GM12874 (cell line): ENCODE results near the gene TPI1.

ENCODE experiments used
- TF ChIP-seq, protein P1 (sequence below): IDR thresholded peaks from 2 replicates; pipeline ENCODE4 v1.5.1; 2011; ENCODE audit warnings: low read depth, mild to moderate bottlenecking, control low read depth, low read length, moderate library complexity; ENCODE audit not compliant: insufficient read depth

TPI1 gene

GRCh38 chr12:6821591-6822425 lies 45.5 kb upstream of the TPI1 start, which contains the start of gene GPR162:
Gene GPR162 (plus strand): TSS chr12:6821821. CDS start chr12:6823899, 2,078 bp downstream.
- TF ChIP-seq, protein P1, sequence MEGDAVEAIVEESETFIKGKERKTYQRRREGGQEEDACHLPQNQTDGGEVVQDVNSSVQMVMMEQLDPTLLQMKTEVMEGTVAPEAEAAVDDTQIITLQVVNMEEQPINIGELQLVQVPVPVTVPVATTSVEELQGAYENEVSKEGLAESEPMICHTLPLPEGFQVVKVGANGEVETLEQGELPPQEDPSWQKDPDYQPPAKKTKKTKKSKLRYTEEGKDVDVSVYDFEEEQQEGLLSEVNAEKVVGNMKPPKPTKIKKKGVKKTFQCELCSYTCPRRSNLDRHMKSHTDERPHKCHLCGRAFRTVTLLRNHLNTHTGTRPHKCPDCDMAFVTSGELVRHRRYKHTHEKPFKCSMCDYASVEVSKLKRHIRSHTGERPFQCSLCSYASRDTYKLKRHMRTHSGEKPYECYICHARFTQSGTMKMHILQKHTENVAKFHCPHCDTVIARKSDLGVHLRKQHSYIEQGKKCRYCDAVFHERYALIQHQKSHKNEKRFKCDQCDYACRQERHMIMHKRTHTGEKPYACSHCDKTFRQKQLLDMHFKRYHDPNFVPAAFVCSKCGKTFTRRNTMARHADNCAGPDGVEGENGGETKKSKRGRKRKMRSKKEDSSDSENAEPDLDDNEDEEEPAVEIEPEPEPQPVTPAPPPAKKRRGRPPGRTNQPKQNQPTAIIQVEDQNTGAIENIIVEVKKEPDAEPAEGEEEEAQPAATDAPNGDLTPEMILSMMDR, result no peak

- TF ChIP-seq, protein P1, result no peak
Measured at GRCh38 chr12:6822426-6823135, 44.8 kb upstream of the TPI1 start.

DNA sequence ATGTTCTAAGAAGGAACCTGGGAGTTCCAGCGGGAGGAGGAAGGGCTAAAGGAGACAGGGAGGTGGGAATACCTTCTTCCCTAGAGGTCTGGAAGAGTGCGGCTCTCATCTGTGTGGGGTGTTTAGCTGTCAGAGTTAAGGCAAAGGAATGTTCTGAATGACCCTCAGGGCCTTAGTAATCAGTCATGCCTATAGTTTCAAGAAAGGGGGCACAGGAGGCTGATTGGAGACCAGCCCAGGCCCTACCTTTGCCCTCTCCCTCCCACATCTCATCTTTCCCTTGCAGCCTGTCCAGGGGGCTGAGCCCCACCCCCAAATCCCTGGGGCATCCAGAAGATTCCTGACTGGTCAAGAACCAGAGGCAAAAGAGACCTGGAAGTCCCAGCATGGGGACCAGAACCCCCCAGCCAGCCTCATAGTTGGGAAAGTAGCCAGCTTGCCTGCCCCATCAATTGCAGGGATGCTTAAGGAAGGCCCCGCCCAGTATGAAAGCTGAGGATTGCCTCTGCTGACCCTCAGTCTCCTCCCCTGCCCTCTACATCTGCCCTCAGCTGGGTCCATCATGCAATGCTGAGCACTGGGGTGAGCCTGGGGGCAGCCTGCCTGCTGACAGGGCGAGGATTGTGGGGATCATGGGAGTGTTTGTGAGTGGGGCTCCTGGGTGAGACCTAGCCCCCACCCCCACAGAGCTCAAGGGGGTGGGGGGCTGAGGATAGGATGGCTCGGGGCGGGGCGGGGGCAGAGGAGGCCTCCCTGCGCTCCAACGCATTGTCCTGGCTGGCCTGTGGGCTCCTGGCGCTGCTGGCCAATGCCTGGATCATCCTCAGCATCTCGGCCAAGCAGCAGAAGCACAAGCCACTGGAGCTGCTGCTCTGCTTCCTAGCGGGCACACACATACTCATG lies 43.9 kb upstream of the TPI1 start:
- TF ChIP-seq, protein P1, result no peak

DNA sequence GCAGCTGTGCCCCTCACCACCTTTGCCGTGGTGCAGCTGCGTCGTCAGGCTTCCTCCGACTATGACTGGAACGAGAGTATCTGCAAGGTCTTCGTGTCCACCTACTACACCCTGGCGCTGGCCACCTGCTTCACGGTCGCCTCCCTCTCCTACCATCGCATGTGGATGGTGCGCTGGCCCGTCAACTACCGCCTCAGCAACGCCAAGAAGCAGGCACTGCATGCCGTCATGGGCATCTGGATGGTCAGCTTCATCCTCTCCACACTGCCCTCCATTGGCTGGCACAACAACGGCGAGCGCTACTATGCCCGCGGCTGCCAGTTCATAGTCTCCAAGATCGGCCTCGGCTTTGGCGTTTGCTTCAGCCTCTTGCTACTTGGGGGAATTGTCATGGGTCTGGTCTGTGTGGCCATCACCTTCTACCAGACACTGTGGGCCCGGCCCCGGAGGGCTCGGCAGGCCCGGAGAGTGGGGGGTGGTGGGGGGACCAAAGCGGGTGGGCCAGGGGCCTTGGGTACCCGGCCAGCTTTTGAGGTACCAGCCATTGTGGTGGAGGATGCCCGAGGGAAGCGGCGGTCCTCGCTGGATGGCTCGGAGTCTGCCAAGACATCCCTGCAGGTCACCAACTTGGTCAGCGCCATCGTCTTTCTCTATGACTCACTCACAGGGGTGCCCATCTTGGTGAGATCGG lies 43.1 kb upstream of the TPI1 start:
- TF ChIP-seq, protein P1, result no peak

DNA sequence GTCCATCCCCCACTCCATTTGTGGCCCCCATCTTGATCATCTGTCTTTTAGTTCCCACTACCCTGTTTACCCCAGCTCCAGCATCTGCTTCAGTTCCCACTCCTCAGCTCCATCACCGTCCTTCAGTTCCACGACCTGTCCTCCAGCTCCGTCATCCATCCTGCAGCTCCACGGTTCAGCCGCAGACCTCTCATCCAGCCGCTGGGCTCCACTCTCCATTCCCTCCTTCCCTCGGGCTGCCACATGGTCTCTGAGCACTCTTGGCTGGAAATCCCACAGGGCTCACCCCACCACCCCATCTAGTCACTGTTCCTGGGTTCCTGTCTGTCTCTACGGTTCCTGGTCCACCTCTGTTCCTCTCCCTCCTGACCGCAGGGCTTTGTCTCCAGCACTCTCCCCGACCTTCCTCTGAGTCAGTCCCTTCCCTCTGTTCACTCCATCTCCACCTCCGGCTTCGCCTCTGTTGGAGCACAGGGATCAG lies 42.4 kb upstream of the TPI1 start:
- TF ChIP-seq, protein P1, result no peak

- TF ChIP-seq, protein P1, result peak; percentile 95
Measured at GRCh38 chr12:6825398-6826124, 41.8 kb upstream of the TPI1 start.
